HCT116 (cell line): ENCODE results near the gene DTNBP1. TPM values are rescaled to one million over a fixed set of nuclear protein-coding genes. Genes with fewer than 3 reads are reported as not detected.

Source experiments
- ATAC-seq: fragments of 200-7000 bp; cut with Tn5 transposase; 2 replicates; pipeline ENCODE4 v1.9.1; 2020; ENCODE audit warnings: mild to moderate bottlenecking, moderate library complexity
- BruUV-seq: library from RNA; stranded (reverse); fragments of 400-500 nt; replicated peaks from 2 replicates; lab custom pipeline; 2021; lab: Mats Ljungman, UMichigan
- CTCF ChIA-PET: fragments of 300-600 bp; sonication (Branson Sonifier 250); formaldehyde crosslinking; loops from one replicate; lab custom pipeline; 2021; ENCODE audit warnings: antibody characterized with exemption; lab: Charles Lee
- POLR2A ChIA-PET: fragments of 300-600, 350-600 bp; sonication (Branson Sonifier 250); formaldehyde crosslinking; loops from one replicate; lab custom pipeline; 2021; ENCODE audit warnings: antibody characterized with exemption; lab: Charles Lee
- RAD21 ChIA-PET, 2 experiments: fragments of 300-600 bp; sonication (Branson Sonifier 250); formaldehyde crosslinking; loops; one replicate each; lab custom pipeline; 2023; ENCODE audit warnings: low total read pairs in 2 of 2; ENCODE audit not compliant: uncharacterized antibody in 2 of 2, unreplicated experiment in 2 of 2, low non-redundant PET in 1 of 2; lab: Charles Lee
- DNase-seq: peaks from one replicate; pipeline ENCODE4 v3.0.0-alpha.2; 2010; ENCODE audit warnings: low read depth, low spot score
- H2AFZ ChIP-seq: fragments of 200-600 bp; shearing (Covaris generic), sonication (generic); 2 replicates; pipeline ENCODE4 v1.6.1; 2017; ENCODE audit warnings: low read depth, mixed run types, mixed read lengths, antibody characterized with exemption, low read length; ENCODE audit not compliant: poor library complexity, severe bottlenecking
- H3K27ac ChIP-seq: 2 replicates; pipeline ENCODE4 v1.5.1; 2012; ENCODE audit warnings: low read depth, low read length
- H3K27me3 ChIP-seq: fragments of 200-600 bp; sonication (generic); 2 replicates; pipeline ENCODE4 v1.6.1; 2016; ENCODE audit warnings: mixed run types, low read length, mixed read lengths; ENCODE audit not compliant: insufficient read depth
- H3K36me3 ChIP-seq, 2 experiments: fragments of 200-500 bp in 1 of 2; fragments of 200-600 bp in 1 of 2; sonication (Bioruptor generic) in 1 of 2; sonication (generic) in 1 of 2; 2 replicates each; pipeline versions ENCODE4 v1.5.1 to v1.6.1; 2014 to 2016; ENCODE audit warnings: low read length in 2 of 2, inconsistent platforms in 1 of 2, mixed read lengths in 1 of 2, mixed run types in 1 of 2; ENCODE audit not compliant: insufficient read depth in 2 of 2, control insufficient read depth in 1 of 2
- H3K4me1 ChIP-seq, 2 experiments: fragments of 200-600 bp in 1 of 2; sonication (generic) in 1 of 2; 2 replicates each; pipeline versions ENCODE4 v1.5.1 to v1.6.1; 2012 to 2017; ENCODE audit warnings: low read length in 2 of 2, inconsistent platforms in 1 of 2, mild to moderate bottlenecking in 1 of 2, mixed read lengths in 1 of 2, mixed run types in 1 of 2, moderate library complexity in 1 of 2; ENCODE audit not compliant: insufficient read depth in 2 of 2, control insufficient read depth in 1 of 2
- H3K4me2 ChIP-seq: fragments of 200-600 bp; sonication (generic); 2 replicates; pipeline ENCODE4 v1.6.1; 2017; ENCODE audit warnings: mixed run types, low read length, mixed read lengths
- H3K4me3 ChIP-seq, 2 experiments: fragments of 200-600 bp in 1 of 2; sonication (generic) in 1 of 2; replicated peaks in 1 of 2; 2 replicates each; pipeline ENCODE4 v1.5.1; 2011 to 2016; ENCODE audit warnings: low read length in 2 of 2, control low read depth in 1 of 2, low read depth in 1 of 2, mild to moderate bottlenecking in 1 of 2, mixed read lengths in 1 of 2, mixed run types in 1 of 2
- H3K79me2 ChIP-seq: fragments of 200-600 bp; sonication (generic); 2 replicates; pipeline ENCODE4 v1.6.1; 2017; ENCODE audit warnings: mild to moderate bottlenecking, mixed run types, low read length, moderate library complexity, mixed read lengths; ENCODE audit not compliant: insufficient read depth
- H3K9ac ChIP-seq: fragments of 200-600 bp; sonication (generic); 2 replicates; pipeline ENCODE4 v1.6.1; 2016; ENCODE audit warnings: low read length, mixed read lengths
- H3K9me2 ChIP-seq: fragments of 200-600 bp; sonication (generic), shearing (Covaris generic); 2 replicates; pipeline ENCODE4 v1.6.1; 2017; ENCODE audit warnings: mixed run types, mild to moderate bottlenecking, moderate library complexity; ENCODE audit not compliant: insufficient read depth
- H3K9me3 ChIP-seq, 2 experiments: fragments of 200-500 bp in 1 of 2; fragments of 200-600 bp in 1 of 2; sonication (Bioruptor generic) in 1 of 2; sonication (generic) in 1 of 2; 2 replicates each; pipeline ENCODE4 v1.6.1; 2014 to 2017; ENCODE audit warnings: low read length in 2 of 2, mixed read lengths in 2 of 2, inconsistent platforms in 1 of 2, low read depth in 1 of 2, mild to moderate bottlenecking in 1 of 2, mixed run types in 1 of 2, moderate library complexity in 1 of 2; ENCODE audit not compliant: control insufficient read depth in 1 of 2, insufficient read depth in 1 of 2
- H4K20me1 ChIP-seq: fragments of 200-600 bp; sonication (generic), shearing (Covaris generic); 2 replicates; pipeline ENCODE4 v1.6.1; 2017; ENCODE audit warnings: mixed run types, mild to moderate bottlenecking, moderate library complexity; ENCODE audit not compliant: insufficient read depth
- ATF3 ChIP-seq: IDR thresholded peaks from 2 replicates; pipeline ENCODE4 v1.6.1; 2012
- CBX3 ChIP-seq: IDR thresholded peaks from 2 replicates; pipeline ENCODE4 v1.6.1; 2012; ENCODE audit warnings: low read depth
- CTCF ChIP-seq, 3 experiments: fragments of 200-600 bp in 1 of 3; sonication (generic) in 1 of 3; IDR thresholded peaks in 2 of 3; conservative IDR thresholded peaks in 1 of 3; 2 replicates each; pipeline ENCODE4 v1.5.1; 2012 to 2017; ENCODE audit warnings: low read depth in 2 of 3, low read length in 2 of 3, antibody characterized with exemption in 1 of 3, borderline replicate concordance in 1 of 3, control low read depth in 1 of 3, mild to moderate bottlenecking in 1 of 3, mixed read lengths in 1 of 3, mixed run types in 1 of 3, moderate library complexity in 1 of 3; ENCODE audit not compliant: insufficient read depth in 1 of 3
- ELF1 ChIP-seq: IDR thresholded peaks from 2 replicates; pipeline ENCODE4 v1.6.1; 2012; ENCODE audit warnings: low read depth, borderline replicate concordance
- EZH2phosphoT487 ChIP-seq: fragments of 200-600 bp; IDR thresholded peaks from 2 replicates; pipeline ENCODE4 v1.6.1; 2018; ENCODE audit warnings: antibody characterized with exemption, borderline replicate concordance
- FOSL1 ChIP-seq: IDR thresholded peaks from 2 replicates; pipeline ENCODE4 v1.6.1; 2012; ENCODE audit warnings: low read depth
- MAX ChIP-seq: IDR thresholded peaks from 2 replicates; pipeline ENCODE4 v1.6.1; 2012
- POLR2A ChIP-seq: IDR thresholded peaks from 2 replicates; pipeline ENCODE4 v1.7.0; 2011; ENCODE audit warnings: borderline replicate concordance; ENCODE audit not compliant: insufficient read depth, insufficient read length; ENCODE audit errors: extremely low read depth
- REST ChIP-seq: IDR thresholded peaks from 2 replicates; pipeline ENCODE4 v1.6.1; 2012; ENCODE audit warnings: low read depth
- SIN3A ChIP-seq: IDR thresholded peaks from 2 replicates; pipeline ENCODE4 v1.6.1; 2012; ENCODE audit warnings: low read depth
- SP1 ChIP-seq: IDR thresholded peaks from 2 replicates; pipeline ENCODE4 v1.6.1; 2012; ENCODE audit warnings: low read depth
- SRF ChIP-seq: IDR thresholded peaks from 2 replicates; pipeline ENCODE4 v1.6.1; 2012; ENCODE audit warnings: low read depth
- intact Hi-C: fragments of 100-400 bp; cut with micrococcal nuclease; formaldehyde crosslinking; loops from 2 replicates; pipeline ENCODE4 v1.10.0; 2022
- total RNA-seq: library from RNA; stranded (reverse); gene quantifications from one replicate; pipeline ENCODE4 v1.2.1, GENCODE V29; 2021; ENCODE audit not compliant: unreplicated experiment

Gene DTNBP1
- total RNA-seq, 1 experiment from 2014 or later: 16.7 TPM

GRCh38 chr6:15620611-15621010 is 42.2 kb downstream of the DTNBP1 start:
- POLR2A ChIA-PET: no interaction called here
- ATAC-seq: no peak
- H3K9ac ChIP-seq: no peak overlapping the region

More at GRCh38 chr6:15620611-15621010, 42.2 kb downstream of the DTNBP1 start:
- H3K4me2 ChIP-seq: no peak overlapping the region
- intact Hi-C loops: loop anchor here (10.0 kb wide), 2 partner anchors 366 to 1496 kb away; no protein-coding TSS in a partner anchor
- no peaks in the 10 kb centered on the region for H3K4me1 ChIP-seq
- CTCF ChIA-PET: no interaction called here
- H3K27me3 ChIP-seq: no peaks in the 10 kb centered on the region
- H3K9me3 ChIP-seq: no peaks in the 10 kb centered on the region
- H3K4me3 ChIP-seq: no peak overlapping the region
- H3K9me2 ChIP-seq: no peaks in the 10 kb centered on the region
- RAD21 ChIA-PET: no interaction called here
- BruUV-seq: no TSS peak
- no peaks in the 10 kb centered on the region for H3K79me2 ChIP-seq
- H3K36me3 ChIP-seq: no peaks in the 10 kb centered on the region
- DNase-seq: no peak
- H2AFZ ChIP-seq: no peak overlapping the region
- TF ChIP-seq MAX (no peak), ELF1 (no peak), SIN3A (no peak), FOSL1 (no peak), SP1 (no peak), CBX3 (no peak), REST (no peak), POLR2A (no peak), ATF3 (no peak), EZH2phosphoT487 (no peak), SRF (no peak), CTCF (IDR thresholded peaks at IDR 0.05 in 2 of 3, conservative IDR thresholded peaks at IDR 0.05 in 1 of 3; ENCODE audit: borderline replicate concordance in 1 of 3, insufficient read depth in 1 of 3, low read depth in 2 of 3, low read length in 2 of 3) (no peak)
- H3K27ac ChIP-seq: no peak overlapping the region
- H4K20me1 ChIP-seq: no peaks in the 10 kb centered on the region
